Erythroblast (primary cell): ENCODE data around the gene HINFP.

ENCODE experiments used
- GATA1 ChIP-seq: IDR thresholded peaks from 2 replicates; pipeline ENCODE4 v1.6.1; 2011; ENCODE audit warnings: low read depth, mild to moderate bottlenecking, control low read depth, low read length, moderate library complexity
- POLR2A ChIP-seq: IDR thresholded peaks from 2 replicates; pipeline ENCODE4 v1.6.1; 2011; ENCODE audit warnings: mild to moderate bottlenecking, low read length

- TF ChIP-seq POLR2A, result no peak
- TF ChIP-seq GATA1, result no peak
Measured at GRCh38 chr11:119145551-119145950, 24.2 kb downstream of the HINFP start.
